GM19035 (cell line): ENCODE results near the gene TPCN1.

Source experiments
- ATAC-seq: cut with Tn5 transposase; IDR thresholded peaks from one replicate; pipeline ENCODE4 v1.9.1; 2021; ENCODE audit not compliant: unreplicated experiment

TPCN1 gene

GRCh38 chr12:113221181-113221996 is at the start of gene TPCN1:
TPCN1 (plus strand) TSS chr12:113221464; CDS start chr12:113226853, 5,389 bp downstream.
- peak; percentile 83 for ATAC-seq

DNA sequence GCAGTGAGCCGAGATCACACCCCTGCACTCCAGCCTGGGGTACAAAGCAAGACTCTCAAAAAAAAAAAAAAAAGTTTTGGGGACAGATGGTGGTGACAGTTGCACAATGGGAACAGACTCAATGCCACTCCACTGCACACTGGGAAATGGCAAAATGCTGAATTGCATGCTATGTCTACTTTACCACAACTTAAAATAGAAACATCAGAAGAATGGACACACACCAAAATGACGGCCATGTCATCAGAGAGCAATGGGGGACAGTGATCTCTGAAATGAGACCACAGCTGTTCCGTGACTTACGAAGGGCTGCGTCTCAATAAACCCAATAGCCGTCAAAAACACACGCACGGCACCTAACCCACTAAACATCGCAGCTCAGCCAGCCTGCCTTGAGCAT is 49.7 kb upstream of the TPCN1 start:
- no peak for ATAC-seq

GRCh38 chr12:113172185-113172584 is 49.1 kb upstream of the TPCN1 start:
- no peak for ATAC-seq

DNA sequence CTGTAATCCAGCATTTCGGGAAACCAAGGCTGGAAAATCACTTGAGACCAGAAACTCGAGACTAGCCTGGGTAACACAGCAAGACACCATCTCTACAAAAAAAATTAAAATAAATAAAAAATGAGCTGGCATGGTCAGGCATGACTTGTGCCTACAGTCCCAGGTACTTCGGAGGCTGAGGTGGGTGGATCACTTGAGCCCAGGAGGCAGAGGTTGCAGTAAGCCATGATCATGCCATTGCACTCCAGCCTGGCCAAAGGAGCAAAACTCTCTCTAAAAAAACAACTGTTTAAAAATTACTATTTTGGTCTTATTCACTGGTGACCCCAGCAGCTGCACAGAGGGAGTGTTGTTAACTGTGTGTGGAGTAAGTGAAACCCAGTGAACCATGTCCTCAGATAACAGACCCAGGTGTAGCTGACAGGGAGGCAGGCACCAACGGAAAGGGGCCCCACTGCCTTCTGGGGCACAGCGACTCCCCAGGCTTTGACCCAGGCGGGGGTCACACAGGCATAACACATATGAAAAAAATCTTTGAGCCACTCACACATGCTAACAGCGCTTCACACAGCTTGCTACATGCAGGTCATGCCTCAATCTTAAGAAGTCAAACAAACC is 48.1 kb upstream of the TPCN1 start:
- ATAC-seq = no peak

DNA sequence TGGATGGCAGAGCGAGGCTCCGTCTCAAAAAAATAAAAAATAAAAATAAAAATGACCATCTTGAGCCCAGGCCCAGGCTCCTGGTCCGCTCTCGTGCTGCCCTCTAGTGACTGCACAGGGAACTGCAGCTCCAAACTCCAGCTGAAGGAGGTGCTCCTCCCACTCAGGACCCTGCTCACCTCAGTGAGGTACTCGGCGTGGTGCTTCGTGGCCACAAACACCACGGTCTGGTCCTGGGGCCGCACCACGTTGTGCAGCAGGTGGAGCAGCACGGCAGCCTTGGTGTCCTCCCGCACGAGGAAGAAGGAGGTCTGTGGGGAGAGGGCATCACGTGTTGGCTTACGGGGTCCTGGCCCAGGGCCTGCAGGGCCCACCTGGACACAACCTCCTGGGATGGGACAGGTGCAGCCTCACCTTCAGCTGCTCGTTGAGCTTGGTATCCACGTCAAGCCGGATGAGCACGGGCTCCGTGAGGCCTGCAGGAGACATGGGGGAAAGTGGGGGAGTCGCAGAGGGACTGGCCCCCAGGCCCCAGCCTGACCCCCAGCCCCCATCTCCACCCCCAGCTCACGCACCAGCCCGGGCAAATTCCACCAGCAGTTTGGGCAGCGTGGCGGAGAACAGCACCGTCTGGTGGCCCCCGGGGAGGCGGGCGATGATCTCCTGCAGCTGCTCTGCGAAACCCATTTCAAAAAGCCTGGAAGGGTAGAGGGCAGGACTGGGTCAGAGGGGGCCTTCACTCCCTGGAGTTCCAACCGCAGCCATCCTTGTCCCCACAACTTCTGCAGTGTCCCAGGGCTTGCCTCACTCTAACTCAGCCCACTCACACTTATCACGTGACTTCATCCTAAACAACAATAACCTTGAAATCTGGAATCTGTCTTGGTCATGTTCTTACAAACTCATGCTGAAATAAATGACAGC is 46.5 kb upstream of the TPCN1 start:
- ATAC-seq = no peak

DNA sequence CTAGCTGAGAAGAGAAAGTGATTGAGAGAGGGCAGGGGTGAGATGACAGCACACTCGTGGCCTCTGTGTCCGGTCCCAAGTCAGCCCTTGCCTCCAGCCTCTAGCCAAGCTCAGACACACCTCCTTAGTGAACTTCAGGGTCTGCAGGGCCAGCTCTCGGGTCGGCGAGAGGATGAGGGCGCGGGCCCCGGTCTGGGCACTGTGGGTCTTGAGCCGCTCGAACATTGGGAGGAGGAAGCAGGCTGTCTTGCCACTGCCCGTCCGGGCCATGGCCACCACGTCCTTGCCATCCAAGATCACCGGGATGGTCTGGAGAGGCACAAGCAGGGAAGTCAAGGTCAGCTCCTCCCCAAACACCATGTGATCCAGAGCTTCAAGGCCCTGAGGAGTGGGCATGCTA is 42.2 kb upstream of the TPCN1 start:
- ATAC-seq = no peak

DNA sequence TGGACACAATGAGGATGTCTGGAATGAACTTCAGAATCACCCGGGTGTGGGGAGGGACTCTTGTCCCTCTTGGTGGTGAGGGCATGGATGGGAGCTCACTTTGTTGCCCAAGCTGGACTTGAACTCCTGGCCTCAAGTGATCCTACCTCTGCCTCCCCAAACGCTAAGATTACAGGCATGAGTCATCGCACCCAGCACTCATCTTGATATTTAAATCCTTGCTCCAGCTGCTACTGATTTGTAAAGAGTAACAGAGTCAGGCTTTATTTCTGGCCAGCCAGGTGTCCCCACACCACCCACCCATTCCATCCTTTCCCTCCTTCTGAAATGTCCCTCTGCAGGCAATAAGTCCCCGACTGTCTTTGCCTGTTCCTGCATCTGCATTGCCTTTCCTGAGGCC is 40.9 kb upstream of the TPCN1 start:
- ATAC-seq = no peak

- ATAC-seq = no peak
Observed at GRCh38 chr12:113181975-113182374, 39.3 kb upstream of the TPCN1 start.

GRCh38 chr12:113183030-113183589 is 38.2 kb upstream of the TPCN1 start:
- ATAC-seq = no peak

DNA sequence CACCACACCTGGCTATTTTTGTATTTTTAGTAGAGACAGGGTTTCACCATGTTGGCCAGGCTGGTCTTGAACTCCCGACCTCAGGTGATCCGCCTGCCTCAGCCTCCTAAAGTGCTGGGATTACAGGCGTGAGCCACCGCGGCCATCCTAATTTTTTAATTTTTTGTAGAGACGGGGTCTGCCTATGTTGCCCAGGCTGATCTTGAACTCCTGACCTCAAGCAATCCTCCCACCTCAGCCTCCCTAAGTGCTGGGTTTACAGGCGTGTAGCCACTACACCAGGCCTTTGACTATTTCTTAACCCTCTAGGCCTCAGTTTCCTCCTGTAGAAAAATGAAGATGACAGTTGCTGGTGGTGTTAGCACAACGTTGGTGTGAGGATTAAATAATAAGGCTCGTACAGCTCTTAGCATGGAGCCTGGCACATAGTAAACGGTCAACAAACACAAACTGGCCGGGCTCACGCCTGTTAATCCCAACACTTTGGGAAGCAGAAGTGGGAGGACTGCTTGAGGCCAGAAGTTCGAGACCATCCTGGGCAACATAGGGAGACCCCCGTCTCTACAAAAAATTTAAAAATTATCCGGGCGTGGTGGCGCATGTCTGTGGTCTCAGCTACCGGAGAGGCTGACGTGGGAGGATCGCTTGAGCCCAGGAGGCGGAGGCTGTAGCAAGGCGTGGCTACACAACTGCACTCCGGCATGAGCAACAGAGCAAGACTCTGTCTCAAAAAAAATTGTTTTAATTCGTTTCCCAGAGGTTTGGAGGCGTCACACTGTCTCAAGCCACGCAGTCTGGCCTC is 37.0 kb upstream of the TPCN1 start:
- peak; percentile 55 for ATAC-seq

DNA sequence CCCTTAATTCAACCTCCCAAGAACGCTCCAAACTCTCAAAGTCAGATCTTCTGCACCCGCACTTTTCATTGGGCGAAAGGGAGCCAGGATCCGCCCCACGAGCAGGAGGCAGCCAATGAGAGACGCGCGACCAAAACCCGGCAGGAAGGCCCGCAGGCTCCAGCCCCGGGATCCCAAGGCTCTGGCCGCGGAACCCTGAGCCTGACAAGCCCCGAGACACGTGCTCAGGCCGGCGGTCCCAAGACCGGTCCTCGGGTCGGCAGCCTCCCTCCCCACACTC is 36.4 kb upstream of the TPCN1 start:
- ATAC-seq = peak; percentile 80

DNA sequence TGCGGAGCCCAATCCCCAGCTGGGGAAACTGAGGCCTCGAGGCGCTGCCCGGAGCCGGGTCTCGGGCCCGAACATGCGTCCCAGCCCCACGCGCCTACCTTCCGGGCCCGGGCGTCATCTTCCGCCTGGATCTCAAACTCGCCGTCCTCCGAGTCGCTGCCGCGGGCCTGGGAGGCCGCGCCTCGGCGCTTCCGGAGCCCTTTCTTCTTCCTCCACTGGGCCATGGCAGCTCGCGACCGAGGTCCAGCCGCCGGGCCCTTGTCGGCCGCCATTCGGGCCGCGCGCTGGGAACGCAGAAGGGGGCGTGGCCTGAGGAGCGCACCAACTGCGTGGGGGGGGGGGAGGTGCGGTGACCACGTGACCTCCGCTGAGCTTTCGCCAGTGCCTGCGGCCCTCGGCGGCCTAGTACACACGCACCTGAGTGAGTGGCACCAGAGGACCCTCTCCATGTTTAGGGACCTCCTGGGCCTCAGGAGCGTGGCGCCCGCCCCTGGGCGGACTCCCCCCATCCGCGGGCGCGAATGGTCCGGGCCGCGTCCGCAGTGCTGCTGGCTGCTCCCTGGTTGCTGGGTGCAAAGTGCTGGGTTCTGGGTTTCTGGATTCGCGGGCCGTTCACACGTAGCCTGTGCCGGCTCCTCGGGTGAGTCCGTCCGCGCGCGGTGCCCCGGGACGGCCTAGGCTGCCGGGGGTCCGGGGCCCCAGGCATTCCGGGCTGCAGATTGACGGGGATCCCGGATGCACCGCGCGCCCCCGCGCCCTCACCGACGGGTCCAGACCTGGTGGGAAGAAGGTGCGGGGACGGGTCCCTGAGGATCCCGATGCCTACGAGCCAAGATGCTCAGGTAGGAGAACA is 35.9 kb upstream of the TPCN1 start, which contains the start of the genes DDX54 and RITA1:
Gene DDX54, minus strand, starts transcription at position 299 of the 853 bp plus-strand sequence. Its CDS starts 27 bp downstream, at position 272.
Gene RITA1, plus strand, starts transcription at position 542 of the 853 bp plus-strand sequence. CDS start 1,026 bp downstream, outside the sequence.
- ATAC-seq = peak; percentile 60

GRCh38 chr12:113186033-113186365 is 35.3 kb upstream of the TPCN1 start:
- no peak for ATAC-seq

DNA sequence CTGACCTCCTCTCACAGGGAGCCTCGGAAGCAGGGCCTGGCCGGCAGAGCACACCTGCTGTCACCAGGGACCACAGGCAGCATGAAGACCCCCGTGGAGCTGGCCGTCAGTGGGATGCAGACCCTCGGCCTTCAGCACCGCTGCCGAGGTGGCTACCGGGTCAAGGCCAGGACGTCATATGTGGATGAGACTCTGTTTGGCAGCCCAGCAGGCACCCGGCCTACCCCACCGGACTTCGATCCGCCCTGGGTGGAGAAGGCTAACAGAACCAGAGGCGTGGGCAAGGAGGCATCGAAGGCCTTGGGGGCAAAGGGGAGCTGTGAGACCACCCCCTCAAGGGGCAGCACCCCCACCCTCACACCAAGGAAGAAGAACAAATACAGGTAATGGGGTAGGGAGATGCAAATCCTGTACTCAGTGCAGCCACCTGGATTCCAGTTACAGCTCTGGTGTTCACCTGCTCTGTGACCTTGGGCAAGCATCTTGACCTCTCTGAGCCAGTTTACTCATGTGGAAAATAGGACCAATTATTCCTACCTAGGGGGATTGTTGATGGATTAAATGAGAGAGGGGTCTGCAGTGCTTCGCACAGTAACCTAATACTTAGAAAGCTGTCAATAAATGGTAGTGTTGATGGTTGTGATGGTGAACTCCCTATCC is 34.5 kb upstream of the TPCN1 start:
- no peak for ATAC-seq

DNA sequence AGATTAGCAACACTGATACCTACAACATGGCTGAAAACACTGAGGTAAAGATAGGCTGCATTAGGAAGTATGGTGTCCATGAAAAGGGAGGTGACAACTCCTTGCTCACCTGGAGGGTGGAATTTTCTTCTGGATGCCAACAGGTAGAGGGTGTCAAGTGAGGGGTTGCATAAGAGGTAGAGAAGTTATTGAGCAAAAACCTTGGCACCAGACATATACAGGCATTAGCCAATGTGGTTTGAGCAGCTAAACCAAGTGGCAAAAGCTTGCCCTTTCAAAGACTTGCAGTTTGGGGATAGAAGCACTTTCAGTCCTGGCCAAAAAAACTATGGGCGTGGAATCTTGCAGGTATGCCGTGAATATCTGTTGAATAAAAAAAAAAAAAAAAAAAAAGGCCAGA is 31.9 kb upstream of the TPCN1 start:
- ATAC-seq = no peak

- no peak for ATAC-seq
Observed at GRCh38 chr12:113190761-113191160, 30.5 kb upstream of the TPCN1 start.

DNA sequence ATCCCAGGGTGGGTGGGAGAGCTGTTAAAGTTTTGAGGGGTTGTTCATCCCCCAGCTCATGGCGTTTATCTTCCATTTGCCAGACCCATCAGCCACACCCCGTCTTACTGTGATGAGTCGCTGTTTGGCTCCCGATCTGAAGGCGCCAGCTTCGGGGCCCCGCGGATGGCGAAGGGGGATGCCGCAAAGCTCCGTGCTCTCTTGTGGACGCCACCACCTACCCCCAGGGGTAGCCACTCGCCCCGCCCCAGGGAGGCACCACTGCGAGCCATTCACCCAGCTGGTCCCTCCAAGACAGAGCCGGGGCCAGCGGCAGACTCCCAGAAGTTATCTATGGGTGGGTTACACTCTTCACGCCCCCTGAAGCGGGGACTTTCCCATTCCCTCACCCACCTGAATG is 30.0 kb upstream of the TPCN1 start:
- ATAC-seq = no peak

DNA sequence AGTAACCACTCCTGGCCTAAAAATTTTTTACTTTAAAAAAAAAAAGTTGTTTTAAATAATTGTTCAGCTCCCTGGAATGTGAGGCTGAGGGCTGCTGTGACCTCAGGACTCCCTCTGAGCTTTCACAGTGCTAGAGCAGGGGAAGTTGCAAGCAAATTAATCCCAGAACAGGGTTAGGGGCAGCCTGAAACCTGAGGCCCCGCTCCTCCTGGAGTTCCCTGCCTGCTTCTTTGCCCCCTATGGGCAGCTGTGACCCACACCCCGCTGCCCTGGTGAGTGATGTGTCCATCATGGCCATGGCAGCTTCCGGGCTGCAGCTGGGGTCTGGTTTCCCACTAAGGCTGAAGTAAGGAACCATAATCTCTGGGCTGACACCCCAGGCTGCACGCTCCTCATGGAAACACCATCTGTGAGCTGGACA is 26.3 kb upstream of the TPCN1 start:
- ATAC-seq = no peak

- ATAC-seq = no peak
Observed at GRCh38 chr12:113195598-113195997, 25.7 kb upstream of the TPCN1 start.
